Uterus (tissue), 2 donors: Measurements from ENCODE around the gene OR2AT4.

Source experiments
- CTCF ChIP-seq, 4 experiments: fragments of 200-600 bp in 2 of 4; fragments of 450-650 bp in 2 of 4; sonication (generic) in 2 of 4; IDR thresholded peaks; one replicate each; pipeline ENCODE4 v1.5.1; 2016 to 2019; ENCODE audit warnings: antibody characterized with exemption in 4 of 4, mild to moderate bottlenecking in 2 of 4, moderate library complexity in 1 of 4
- POLR2A ChIP-seq, 2 donors: fragments of 450-650 bp; IDR thresholded peaks; one replicate each; pipeline ENCODE4 v1.6.1; 2016; ENCODE audit warnings: antibody characterized with exemption in 2 of 2, mild to moderate bottlenecking in 1 of 2, moderate library complexity in 1 of 2

DNA sequence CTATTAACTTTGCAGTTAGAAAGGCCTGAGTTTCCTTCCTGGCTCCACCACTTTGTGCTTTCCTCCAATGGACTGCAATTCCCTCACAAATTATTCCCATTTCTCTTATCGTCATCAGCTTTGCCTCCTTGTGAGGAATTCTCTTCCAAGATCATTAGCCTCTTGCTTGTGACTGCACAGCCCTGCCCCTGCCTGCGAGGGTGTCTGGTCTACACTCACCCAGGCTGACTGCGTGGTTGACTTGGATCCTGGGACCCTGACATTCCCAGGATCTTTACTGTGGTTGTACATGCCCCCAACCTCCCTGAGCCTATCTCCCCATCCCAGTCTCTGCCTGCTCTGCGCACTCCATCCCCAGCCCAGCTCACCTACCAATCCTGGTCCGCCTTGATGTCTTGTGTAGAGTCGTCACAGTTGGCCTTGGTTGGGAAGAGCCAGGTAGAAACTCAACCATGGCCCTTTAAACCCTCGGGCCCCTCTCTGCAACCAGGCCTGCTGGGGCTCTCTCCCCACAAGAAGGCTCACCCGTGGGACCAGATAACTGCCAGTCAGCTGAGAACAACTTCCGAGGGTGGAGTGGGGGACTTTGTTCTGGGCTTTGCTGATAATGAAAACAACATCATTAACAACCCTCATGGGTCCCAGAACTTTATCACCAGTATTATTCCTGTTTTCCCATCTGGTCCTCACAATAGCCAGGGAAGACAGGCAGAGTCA is at the start of gene OR2AT4:
- TF ChIP-seq CTCF (IDR thresholded peaks at IDR 0.05): no peak
- no peak for TF ChIP-seq POLR2A (IDR thresholded peaks at IDR 0.05)
